K562 (cell line): Measurements from ENCODE around the gene METTL8. TPM values are rescaled to one million over a fixed set of nuclear protein-coding genes. Genes with fewer than 3 reads are reported as not detected.
A peak's percentile ranks its signal among the peaks of the same experiment; 100 is the strongest.

ENCODE experiments used
- ATF1 ChIP-seq, 2 experiments: fragments of 450-650 bp in 1 of 2; IDR thresholded peaks; 2 replicates each; pipeline ENCODE4 v1.6.1; 2016; ENCODE audit warnings: missing compliant biosample characterization in 1 of 2, missing genetic modification characterization in 1 of 2
- CEBPB ChIP-seq: fragments of 450-650 bp; IDR thresholded peaks from 2 replicates; pipeline ENCODE4 v1.6.1; 2016; ENCODE audit warnings: missing genetic modification characterization, missing compliant biosample characterization
- CHD2 ChIP-seq: IDR thresholded peaks from 2 replicates; pipeline ENCODE4 v1.6.1; 2011; ENCODE audit warnings: low read depth, low read length
- CTBP1 ChIP-seq: fragments of 450-650 bp; IDR thresholded peaks from 2 replicates; pipeline ENCODE4 v1.6.1; 2016; ENCODE audit warnings: borderline replicate concordance
- DIDO1 ChIP-seq: fragments of 450-650 bp; IDR thresholded peaks from 2 replicates; pipeline ENCODE4 v1.6.1; 2016; ENCODE audit warnings: low read depth, missing biosample characterization, missing genetic modification characterization
- EP300 ChIP-seq: IDR thresholded peaks from 2 replicates; pipeline ENCODE4 v1.6.1; 2012; ENCODE audit warnings: low read length, improper control_type of control experiment
- GABPB1 ChIP-seq: sonication (generic); formaldehyde crosslinking; IDR thresholded peaks from 2 replicates; pipeline ENCODE4 v1.8.0; 2022; ENCODE audit warnings: mild to moderate bottlenecking, missing genetic modification reagents
- HCFC1 ChIP-seq: IDR thresholded peaks from 2 replicates; pipeline ENCODE4 v1.6.1; 2012; ENCODE audit warnings: low read depth, low read length, improper control_type of control experiment
- HNRNPLL ChIP-seq: fragments of 200-400 bp; formaldehyde crosslinking; IDR thresholded peaks from 2 replicates; pipeline ENCODE4 v1.6.1; 2017; ENCODE audit warnings: low read length, low read depth, mild to moderate bottlenecking; ENCODE audit not compliant: poor library complexity, severe bottlenecking
- IFI16 ChIP-seq: fragments of 250-450 bp; sonication (Bioruptor Pico); IDR thresholded peaks from 2 replicates; pipeline ENCODE4 v2.1.2; 2022; ENCODE audit warnings: mild to moderate bottlenecking, inconsistent platforms
- KAT2B ChIP-seq: IDR thresholded peaks from one replicate; pipeline ENCODE4 v1.6.1; 2012; ENCODE audit warnings: low read depth, mild to moderate bottlenecking, control low read depth, inconsistent platforms, low read length, moderate library complexity
- KDM5B ChIP-seq: fragments of 200-600 bp; sonication (generic); IDR thresholded peaks from 2 replicates; pipeline ENCODE4 v1.6.1; 2012; ENCODE audit warnings: low read depth, mild to moderate bottlenecking, moderate library complexity, low read length, control low read depth, inconsistent platforms; ENCODE audit not compliant: insufficient replicate concordance
- MEIS2 ChIP-seq: fragments of 450-650 bp; IDR thresholded peaks from 2 replicates; pipeline ENCODE4 v1.6.1; 2014; ENCODE audit warnings: mild to moderate bottlenecking; ENCODE audit not compliant: partially characterized antibody
- POLR2A ChIP-seq: fragments of 450-650 bp; conservative IDR thresholded peaks from 2 replicates; pipeline ENCODE4 v1.6.1; 2016
- PRMT5 ChIP-seq: sonication (generic); formaldehyde crosslinking; IDR thresholded peaks from 2 replicates; pipeline ENCODE4 v1.5.0; 2020; ENCODE audit warnings: missing genetic modification reagents
- SIN3B ChIP-seq: fragments of 450-650 bp; IDR thresholded peaks from 2 replicates; pipeline ENCODE4 v1.6.1; 2017; ENCODE audit warnings: low read depth, mild to moderate bottlenecking, moderate library complexity
- polyA plus RNA-seq, 8 experiments: library from polyadenylated mRNA; depleted of rRNA in 4 of 8; stranded (reverse) in 5 of 8; unstranded in 3 of 8; fragments of >200 nt; fragmentation: Nextera tagmentation in 2 of 8; fragmentation: Illumina TruSeq in 1 of 8; extraction: Ambion mirVana in 2 of 8; extraction: Trizol in 1 of 8; gene quantifications; 2 replicates each; pipeline versions ENCODE4 v1.2.1 to v1.2.3, GENCODE V29; 2011 to 2014; ENCODE audit warnings: inconsistent platforms in 1 of 8, missing spikeins in 1 of 8
- total RNA-seq, 7 experiments: library from RNA; depleted of rRNA in 6 of 7; stranded (reverse); fragments of >200 nt in 6 of 7; fragmentation: Illumina TruSeq in 2 of 7; extraction: Trizol in 2 of 7; gene quantifications; 2 replicates each; pipeline versions ENCODE4 v1.2.1 to v1.2.3, GENCODE V29; 2011 to 2021; ENCODE audit warnings: low replicate concordance in 1 of 7
- TF ChIP-seq, protein P1 (sequence below), 2 experiments: fragments of 200-800 bp in 1 of 2; sonication (Bioruptor generic) in 1 of 2; sonication (generic) in 1 of 2; formaldehyde crosslinking in 1 of 2; IDR thresholded peaks in 1 of 2; conservative IDR thresholded peaks in 1 of 2; 2 replicates each; pipeline versions ENCODE4 v1.5.0 to v1.6.1; 2016 to 2020; ENCODE audit warnings: missing compliant biosample characterization in 1 of 2, missing genetic modification characterization in 1 of 2, missing genetic modification reagents in 1 of 2
- TF ChIP-seq, protein P2 (sequence below): sonication (generic); formaldehyde crosslinking; IDR thresholded peaks from 2 replicates; pipeline ENCODE4 v1.5.0; 2020; ENCODE audit warnings: missing genetic modification reagents
- TF ChIP-seq, protein P3 (sequence below), 2 experiments: fragments of 450-650 bp; IDR thresholded peaks; 2 replicates each; pipeline ENCODE4 v1.6.1; 2016
- TF ChIP-seq, protein P4 (sequence below): sonication (generic); formaldehyde crosslinking; IDR thresholded peaks from 2 replicates; pipeline ENCODE4 v1.8.0; 2022; ENCODE audit warnings: missing genetic modification reagents, mild to moderate bottlenecking, borderline replicate concordance
- TF ChIP-seq, protein P5 (sequence below), 2 experiments: fragments of 450-650 bp in 1 of 2; sonication (generic) in 1 of 2; formaldehyde crosslinking in 1 of 2; IDR thresholded peaks in 1 of 2; conservative IDR thresholded peaks in 1 of 2; 2 replicates each; pipeline versions ENCODE4 v1.6.1 to v1.8.1; 2016 to 2023; ENCODE audit warnings: mild to moderate bottlenecking in 2 of 2, moderate library complexity in 2 of 2, inconsistent platforms in 1 of 2, missing genetic modification reagents in 1 of 2

The METTL8 gene
- total and polyA plus RNA-seq, 9 of the 15 experiments (the other 6 are each of a cell fraction or from before 2014, with no cell fraction given), result 12.9 to 52.6 (median 33.7) TPM

DNA sequence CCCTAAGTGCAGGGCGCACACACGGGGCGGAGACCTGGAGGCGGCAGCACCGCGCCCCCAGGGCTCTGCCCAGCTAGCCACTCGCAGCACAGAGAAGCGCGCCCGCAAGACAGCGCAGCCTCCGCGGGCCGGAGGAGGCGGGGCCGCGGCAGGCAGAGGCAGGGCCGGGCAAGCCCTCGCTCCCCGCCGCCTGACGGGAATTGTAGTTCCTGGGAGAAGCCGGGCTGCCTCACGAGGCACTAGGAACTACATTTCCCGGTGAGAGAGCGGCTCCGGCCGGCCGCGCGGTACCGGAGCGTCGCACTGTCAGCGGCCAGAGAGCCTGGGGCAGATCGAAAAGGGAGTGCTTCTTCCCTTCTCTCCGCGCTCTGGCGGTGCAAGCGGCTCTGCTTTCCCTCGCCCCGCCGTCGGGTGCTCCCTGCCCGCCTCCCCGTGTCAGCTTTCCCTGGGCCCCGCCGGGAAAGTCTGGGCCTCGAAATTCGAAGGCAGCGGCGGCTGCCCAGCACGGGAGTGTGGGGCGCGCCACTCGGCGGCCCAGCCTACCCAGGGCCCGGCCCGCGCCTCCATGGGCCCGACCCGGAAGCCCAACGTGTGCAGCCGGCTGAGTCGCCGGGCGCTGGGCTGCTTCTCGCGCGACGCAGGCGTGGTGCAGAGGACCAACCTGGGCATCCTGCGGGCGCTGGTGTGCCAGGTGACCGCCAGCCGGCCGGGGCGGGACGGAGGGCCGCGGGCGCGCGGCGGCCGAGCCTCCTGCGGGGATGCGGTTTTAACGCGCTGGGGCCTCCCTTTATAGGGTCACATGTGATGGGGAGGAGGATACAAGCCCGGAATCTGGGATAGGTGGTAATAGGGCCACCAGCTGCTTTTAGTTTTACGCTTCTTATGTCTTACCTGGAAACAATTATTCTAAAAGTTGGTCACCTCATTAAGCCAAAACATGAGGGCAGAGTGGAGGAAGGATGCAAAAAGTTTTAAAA lies 511 bp upstream of the METTL8 start, which contains the start of gene DCAF17 (continued):
- TF ChIP-seq CEBPB, result no peak
- TF ChIP-seq SIN3B, result 0 out of 2 replicates have a peak, but pooled peaks have one; percentile 59
- TF ChIP-seq, protein P1, sequence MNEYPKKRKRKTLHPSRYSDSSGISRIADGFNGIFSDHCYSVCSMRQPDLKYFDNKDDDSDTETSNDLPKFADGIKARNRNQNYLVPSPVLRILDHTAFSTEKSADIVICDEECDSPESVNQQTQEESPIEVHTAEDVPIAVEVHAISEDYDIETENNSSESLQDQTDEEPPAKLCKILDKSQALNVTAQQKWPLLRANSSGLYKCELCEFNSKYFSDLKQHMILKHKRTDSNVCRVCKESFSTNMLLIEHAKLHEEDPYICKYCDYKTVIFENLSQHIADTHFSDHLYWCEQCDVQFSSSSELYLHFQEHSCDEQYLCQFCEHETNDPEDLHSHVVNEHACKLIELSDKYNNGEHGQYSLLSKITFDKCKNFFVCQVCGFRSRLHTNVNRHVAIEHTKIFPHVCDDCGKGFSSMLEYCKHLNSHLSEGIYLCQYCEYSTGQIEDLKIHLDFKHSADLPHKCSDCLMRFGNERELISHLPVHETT (CRISPR knock-in tag; conservative IDR thresholded peaks at IDR 0.05 in 1 of 2, IDR thresholded peaks at IDR 0.05 in 1 of 2), result peak in 1 of 2 experiments; percentile 99; a peak in 2 of 4 replicates
- peak; percentile 90 for TF ChIP-seq HNRNPLL
- TF ChIP-seq DIDO1 (tag), result peak; percentile 41; the same call in 1 of the 2 replicates
- TF ChIP-seq GABPB1 (CRISPR knock-in tag), result peak; percentile 82
- TF ChIP-seq EP300, result no peak; the same call in 1 of the 2 replicates
- TF ChIP-seq, protein P2, sequence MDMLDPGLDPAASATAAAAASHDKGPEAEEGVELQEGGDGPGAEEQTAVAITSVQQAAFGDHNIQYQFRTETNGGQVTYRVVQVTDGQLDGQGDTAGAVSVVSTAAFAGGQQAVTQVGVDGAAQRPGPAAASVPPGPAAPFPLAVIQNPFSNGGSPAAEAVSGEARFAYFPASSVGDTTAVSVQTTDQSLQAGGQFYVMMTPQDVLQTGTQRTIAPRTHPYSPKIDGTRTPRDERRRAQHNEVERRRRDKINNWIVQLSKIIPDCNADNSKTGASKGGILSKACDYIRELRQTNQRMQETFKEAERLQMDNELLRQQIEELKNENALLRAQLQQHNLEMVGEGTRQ (CRISPR knock-in tag), result peak; percentile 44
- peak; percentile 76; the same call in 1 of the 2 replicates for TF ChIP-seq PRMT5 (CRISPR knock-in tag)
- TF ChIP-seq, protein P3, sequence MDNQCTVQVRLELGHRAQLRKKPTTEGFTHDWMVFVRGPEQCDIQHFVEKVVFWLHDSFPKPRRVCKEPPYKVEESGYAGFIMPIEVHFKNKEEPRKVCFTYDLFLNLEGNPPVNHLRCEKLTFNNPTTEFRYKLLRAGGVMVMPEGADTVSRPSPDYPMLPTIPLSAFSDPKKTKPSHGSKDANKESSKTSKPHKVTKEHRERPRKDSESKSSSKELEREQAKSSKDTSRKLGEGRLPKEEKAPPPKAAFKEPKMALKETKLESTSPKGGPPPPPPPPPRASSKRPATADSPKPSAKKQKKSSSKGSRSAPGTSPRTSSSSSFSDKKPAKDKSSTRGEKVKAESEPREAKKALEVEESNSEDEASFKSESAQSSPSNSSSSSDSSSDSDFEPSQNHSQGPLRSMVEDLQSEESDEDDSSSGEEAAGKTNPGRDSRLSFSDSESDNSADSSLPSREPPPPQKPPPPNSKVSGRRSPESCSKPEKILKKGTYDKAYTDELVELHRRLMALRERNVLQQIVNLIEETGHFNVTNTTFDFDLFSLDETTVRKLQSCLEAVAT (IDR thresholded peaks at IDR 0.05), result peak in 1 of 2 experiments; percentile 68; a peak in 1 of 4 replicates
- peak; percentile 51 for TF ChIP-seq MEIS2
- peak; percentile 16; the same call in 1 of the 2 replicates for TF ChIP-seq ATF1 (CRISPR knock-in tag; IDR thresholded peaks at IDR 0.05)
- peak; percentile 88 for TF ChIP-seq ATF1 (tag; IDR thresholded peaks at IDR 0.05)
- TF ChIP-seq CTBP1, result peak; percentile 71
- peak; percentile 93 for TF ChIP-seq KDM5B
- peak; percentile 96 for TF ChIP-seq POLR2A
- TF ChIP-seq KAT2B, result peak; percentile 77
- TF ChIP-seq CHD2, result peak; percentile 70
- peak; percentile 98 for TF ChIP-seq HCFC1
- no peak for TF ChIP-seq IFI16
- TF ChIP-seq, protein P4, sequence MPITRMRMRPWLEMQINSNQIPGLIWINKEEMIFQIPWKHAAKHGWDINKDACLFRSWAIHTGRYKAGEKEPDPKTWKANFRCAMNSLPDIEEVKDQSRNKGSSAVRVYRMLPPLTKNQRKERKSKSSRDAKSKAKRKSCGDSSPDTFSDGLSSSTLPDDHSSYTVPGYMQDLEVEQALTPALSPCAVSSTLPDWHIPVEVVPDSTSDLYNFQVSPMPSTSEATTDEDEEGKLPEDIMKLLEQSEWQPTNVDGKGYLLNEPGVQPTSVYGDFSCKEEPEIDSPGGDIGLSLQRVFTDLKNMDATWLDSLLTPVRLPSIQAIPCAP (CRISPR knock-in tag), result peak; percentile 86; the same call in 1 of the 2 replicates
- TF ChIP-seq, protein P5, sequence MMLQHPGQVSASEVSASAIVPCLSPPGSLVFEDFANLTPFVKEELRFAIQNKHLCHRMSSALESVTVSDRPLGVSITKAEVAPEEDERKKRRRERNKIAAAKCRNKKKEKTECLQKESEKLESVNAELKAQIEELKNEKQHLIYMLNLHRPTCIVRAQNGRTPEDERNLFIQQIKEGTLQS (IDR thresholded peaks at IDR 0.05), result no peak
- TF ChIP-seq, protein P5 (CRISPR knock-in tag; conservative IDR thresholded peaks at IDR 0.05), result peak; percentile 55; the same call in 1 of the 2 replicates
